H1 (cell line): ENCODE data around the gene TSPAN15. TPM values are rescaled to one million over a fixed set of nuclear protein-coding genes. Genes with fewer than 3 reads are reported as not detected.

ENCODE experiments used
- CTCF ChIA-PET: fragments of 300-600 bp; sonication (Branson Sonifier 250); formaldehyde crosslinking; loops from one replicate; lab custom pipeline; 2021; ENCODE audit not compliant: partially characterized antibody; lab: Charles Lee
- POLR2A ChIA-PET: fragments of 300-600 bp; sonication (Branson Sonifier 250); formaldehyde crosslinking; loops from one replicate; lab custom pipeline; 2021; ENCODE audit warnings: inconsistent platforms; ENCODE audit not compliant: partially characterized antibody; lab: Charles Lee
- DNase-seq, 2 experiments: peaks; one replicate each; pipeline versions ENCODE4 v3.0.0 to v3.0.0-alpha.2; 2010 to 2022; ENCODE audit warnings: low spot score in 2 of 2, low read depth in 1 of 2, mixed read lengths in 1 of 2
- FAIRE-seq: peaks from 2 replicates; lab custom pipeline; 2011; peaks lifted over from hg19 to GRCh38; lab: Jason Lieb, UNC
- H2AFZ ChIP-seq: 2 replicates; pipeline ENCODE4 v1.8.1; 2012; ENCODE audit warnings: low read length, inconsistent platforms
- H2AK5ac ChIP-seq: 2 replicates; pipeline ENCODE4 v1.6.1; 2013; ENCODE audit warnings: low read depth, low read length
- H2BK120ac ChIP-seq: replicated peaks from 2 replicates; pipeline ENCODE3; 2013; ENCODE audit warnings: low read depth, low read length, inconsistent platforms
- H2BK12ac ChIP-seq: 2 replicates; pipeline ENCODE4 v1.6.1; 2013; ENCODE audit warnings: low read depth, low read length
- H2BK15ac ChIP-seq: 2 replicates; pipeline ENCODE4 v1.6.1; 2013; ENCODE audit warnings: low read length
- H2BK20ac ChIP-seq: 2 replicates; pipeline ENCODE4 v1.6.1; 2013; ENCODE audit warnings: low read length
- H2BK5ac ChIP-seq: 2 replicates; pipeline ENCODE4 v1.6.1; 2013; ENCODE audit warnings: low read depth, low read length
- H3K14ac ChIP-seq: 2 replicates; pipeline ENCODE4 v1.6.1; 2013; ENCODE audit warnings: inconsistent platforms; ENCODE audit not compliant: insufficient read length
- H3K18ac ChIP-seq: 2 replicates; pipeline ENCODE4 v1.6.1; 2013; ENCODE audit warnings: low read length; ENCODE audit errors: extremely low read depth
- H3K23ac ChIP-seq: 2 replicates; pipeline ENCODE4 v1.6.1; 2013; ENCODE audit warnings: inconsistent platforms; ENCODE audit not compliant: insufficient read length
- H3K23me2 ChIP-seq: 2 replicates; pipeline ENCODE4 v1.6.1; 2013; ENCODE audit warnings: low read depth, low read length
- H3K27ac ChIP-seq: 2 replicates; pipeline ENCODE4 v1.6.1; 2011; ENCODE audit warnings: low read depth, low read length, inconsistent platforms
- H3K27me3 ChIP-seq, 4 experiments: replicated peaks in 1 of 4; 1 replicate in 1 of 4; 2 replicates in 3 of 4; pipeline versions ENCODE4 v1.6.1 to v1.8.1; 2011 to 2013; ENCODE audit warnings: low read length in 3 of 4, mild to moderate bottlenecking in 3 of 4, inconsistent platforms in 2 of 4, mixed read lengths in 2 of 4, moderate library complexity in 1 of 4; ENCODE audit not compliant: control insufficient read depth in 3 of 4, insufficient read depth in 3 of 4; ENCODE audit errors: extremely low read depth in 1 of 4
- H3K36me3 ChIP-seq, 4 experiments: 2 replicates each; pipeline versions ENCODE4 v1.6.1 to v1.8.1; 2011 to 2013; ENCODE audit warnings: mild to moderate bottlenecking in 4 of 4, low read length in 3 of 4, moderate library complexity in 2 of 4, control low read depth in 1 of 4, inconsistent platforms in 1 of 4; ENCODE audit not compliant: insufficient read depth in 4 of 4, control insufficient read depth in 2 of 4
- H3K4ac ChIP-seq: replicated peaks from 2 replicates; pipeline ENCODE3; 2013; ENCODE audit warnings: low read length, low read depth, mixed read lengths, inconsistent platforms; ENCODE audit not compliant: insufficient read length
- H3K4me1 ChIP-seq, 4 experiments: replicated peaks in 1 of 4; 1 replicate in 1 of 4; 2 replicates in 3 of 4; pipeline versions ENCODE4 v1.6.1 to v1.8.1; 2011 to 2013; ENCODE audit warnings: low read length in 3 of 4, inconsistent platforms in 2 of 4, mixed read lengths in 1 of 4; ENCODE audit not compliant: insufficient read depth in 4 of 4, control insufficient read depth in 3 of 4
- H3K4me2 ChIP-seq, 2 experiments: 2 replicates each; pipeline versions ENCODE4 v1.6.1 to v1.8.1; 2011 to 2013; ENCODE audit warnings: low read depth in 2 of 2, low read length in 2 of 2, control low read depth in 1 of 2, inconsistent platforms in 1 of 2, mild to moderate bottlenecking in 1 of 2; ENCODE audit not compliant: insufficient read depth in 1 of 2
- H3K4me3 ChIP-seq, 4 experiments: fragments of 200-600, 300-600 bp in 1 of 4; sonication (generic), shearing (Covaris generic), sonication (Bioruptor Twin) in 1 of 4; 2 replicates each; pipeline versions ENCODE4 v1.5.1 to v1.8.1; 2011 to 2016; ENCODE audit warnings: low read length in 4 of 4, low read depth in 3 of 4, control low read depth in 2 of 4, inconsistent platforms in 2 of 4, mild to moderate bottlenecking in 2 of 4, mixed read lengths in 1 of 4, moderate library complexity in 1 of 4; ENCODE audit not compliant: insufficient read depth in 2 of 4; ENCODE audit errors: extremely low read depth in 1 of 4
- H3K56ac ChIP-seq: replicated peaks from 2 replicates; pipeline ENCODE3; 2013; ENCODE audit warnings: low read depth, mild to moderate bottlenecking, mixed read lengths, low read length, inconsistent platforms; ENCODE audit not compliant: insufficient read length
- H3K79me1 ChIP-seq: 2 replicates; pipeline ENCODE4 v1.6.1; 2013; ENCODE audit warnings: low read depth, low read length, control low read depth
- H3K79me2 ChIP-seq, 2 experiments: 2 replicates each; pipeline versions ENCODE4 v1.6.1 to v1.8.1; 2012 to 2013; ENCODE audit warnings: low read length in 2 of 2, mild to moderate bottlenecking in 2 of 2, inconsistent platforms in 1 of 2; ENCODE audit not compliant: insufficient read depth in 2 of 2, control insufficient read depth in 1 of 2
- H3K9ac ChIP-seq, 4 experiments: replicated peaks in 1 of 4; 1 replicate in 1 of 4; 2 replicates in 3 of 4; pipeline versions ENCODE4 v1.6.1 to v1.8.1; 2011 to 2013; ENCODE audit warnings: low read depth in 3 of 4, low read length in 3 of 4, control low read depth in 2 of 4, mild to moderate bottlenecking in 2 of 4, moderate library complexity in 2 of 4, inconsistent platforms in 1 of 4; ENCODE audit errors: extremely low read depth in 1 of 4
- H3K9me3 ChIP-seq, 2 experiments: 2 replicates each; pipeline versions ENCODE4 v1.6.1 to v1.8.1; 2012 to 2013; ENCODE audit warnings: mild to moderate bottlenecking in 2 of 2, moderate library complexity in 2 of 2, control low read depth in 1 of 2, inconsistent platforms in 1 of 2, low read depth in 1 of 2, low read length in 1 of 2, mixed read lengths in 1 of 2; ENCODE audit not compliant: insufficient read depth in 2 of 2
- H4K20me1 ChIP-seq, 2 experiments: replicated peaks in 1 of 2; 2 replicates each; pipeline versions ENCODE3 to v1.8.1; 2011 to 2013; ENCODE audit warnings: inconsistent platforms in 2 of 2, low read length in 2 of 2, mild to moderate bottlenecking in 1 of 2; ENCODE audit not compliant: insufficient read depth in 2 of 2, control insufficient read depth in 1 of 2
- H4K5ac ChIP-seq: 2 replicates; pipeline ENCODE4 v1.6.1; 2013; ENCODE audit warnings: low read length, low read depth, mixed read lengths, inconsistent platforms; ENCODE audit not compliant: insufficient read length
- H4K8ac ChIP-seq: 2 replicates; pipeline ENCODE4 v1.8.0; 2013; ENCODE audit warnings: mild to moderate bottlenecking, moderate library complexity, low read length, inconsistent platforms; ENCODE audit not compliant: insufficient read depth; ENCODE audit errors: extremely low read depth
- H4K91ac ChIP-seq: replicated peaks from 2 replicates; pipeline ENCODE3; 2013; ENCODE audit warnings: low read length, mixed read lengths, inconsistent platforms; ENCODE audit not compliant: insufficient read length
- GABPA ChIP-seq: IDR thresholded peaks from 2 replicates; pipeline ENCODE4 v1.6.1; 2011; ENCODE audit warnings: mild to moderate bottlenecking, low read length, moderate library complexity, borderline replicate concordance; ENCODE audit not compliant: insufficient read depth
- KDM4A ChIP-seq: IDR thresholded peaks from one replicate; pipeline ENCODE4 v1.7.1; 2012; ENCODE audit warnings: low read depth, mild to moderate bottlenecking, moderate library complexity, low read length, inconsistent platforms; ENCODE audit not compliant: severe bottlenecking
- SIRT6 ChIP-seq: IDR thresholded peaks from one replicate; pipeline ENCODE4 v1.7.1; 2012; ENCODE audit warnings: low read length, inconsistent platforms
- WGBS, 2 experiments: shearing (Covaris generic) in 1 of 2; methylation state at CpG; one replicate each; pipeline versions ENCODE4 v1.1.6 to v1.1.7; 2013 to 2015; ENCODE audit warnings: low lambda C conversion rate in 2 of 2, mixed read lengths in 2 of 2, inconsistent platforms in 1 of 2, low coverage in 1 of 2, missing lambda C conversion rate in 1 of 2; ENCODE audit not compliant: insufficient replicate concordance in 2 of 2, insufficient coverage in 1 of 2, insufficient read length in 1 of 2; ENCODE audit errors: extremely low coverage in 1 of 2, missing lambda C conversion rate in 1 of 2; 5-methylcytosine and 5-hydroxymethylcytosine counted together
- polyA plus RNA-seq, 7 experiments: library from polyadenylated mRNA; depleted of rRNA in 3 of 7; stranded (reverse) in 5 of 7; unstranded in 2 of 7; fragments of >200 nt in 5 of 7; fragments of 200-250 nt in 2 of 7; gene quantifications; 1 replicate in 5 of 7; 2 replicates in 1 of 7; 4 replicates in 1 of 7; pipeline versions ENCODE4 v1.2.1 to v1.2.3, GENCODE V29; 2011 to 2013; ENCODE audit warnings: missing spikeins in 2 of 7, mixed read lengths in 2 of 7
- total RNA-seq: library from RNA; stranded (reverse); fragmentation: NEBNext Ultra II Directional; extraction: Animal tissue kit (Norgen Biotek cat#: 25700); gene quantifications from 2 replicates; pipeline ENCODE4 v1.2.1, GENCODE V29; 2021

TSPAN15 gene
- total and polyA plus RNA-seq, 2 of the 8 experiments (the other 6 are each of a cell fraction or from before 2014, with no cell fraction given): 9.7 to 20.0 TPM

DNA sequence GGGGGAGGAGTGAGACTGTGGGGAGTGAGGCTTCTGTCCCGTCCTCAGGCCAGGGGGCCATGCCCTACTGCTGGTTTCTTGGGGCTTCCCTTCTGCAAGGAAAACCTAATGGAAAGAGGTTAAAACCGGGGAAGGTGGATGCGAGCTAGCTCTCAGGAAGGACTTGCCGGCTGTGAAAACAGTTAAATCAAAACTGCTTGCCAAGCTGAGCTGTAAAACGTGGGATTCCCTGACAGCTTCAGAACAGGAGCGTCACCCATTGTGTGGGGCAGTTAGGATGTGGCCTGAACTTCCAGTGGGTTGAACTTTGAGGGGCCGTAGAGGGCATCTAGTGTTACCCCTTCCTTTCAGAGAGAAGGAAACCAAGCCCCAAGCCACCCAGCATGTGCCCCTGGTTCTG lies 13.1 kb downstream of the TSPAN15 start:
- Histone ChIP-seq H3K36me3 (no peaks in the 10 kb centered on the region), H2BK120ac (no peak overlapping the region), H3K23ac (no peak overlapping the region), H3K18ac (no peak overlapping the region; the same call in 1 of the 2 replicates), H3K27me3 (no peaks in the 10 kb centered on the region), H4K91ac (no peak overlapping the region), H2AFZ (no peak overlapping the region), H3K4ac (no peak overlapping the region), H4K20me1 (no peaks in the 10 kb centered on the region), H3K79me2 (no peaks in the 10 kb centered on the region), H3K4me2 (no peak overlapping the region), H3K27ac (no peak overlapping the region), H3K4me3 (no peak overlapping the region), H3K4me1 (peaks cover 0 to 5% (median 0%) of the 10 kb centered on the region in 4 experiments; a peak in 3 of 7 replicates), H3K56ac (no peak overlapping the region), H3K79me1 (no peaks in the 10 kb centered on the region), H2AK5ac (no peak overlapping the region), H4K5ac (no peak overlapping the region), H2BK5ac (no peak overlapping the region), H2BK20ac (no peak overlapping the region), H2BK12ac (no peak overlapping the region), H3K9ac (no peak overlapping the region), H3K9me3 (no peaks in the 10 kb centered on the region), H3K14ac (no peak overlapping the region), H2BK15ac (no peak overlapping the region), H4K8ac (no peak overlapping the region), H3K23me2 (no peaks in the 10 kb centered on the region)
- CTCF ChIA-PET: interaction anchor here (0.9 to 9.5 kb wide), 4 partner anchors 15 to 173 kb away, joined by 3 to 92 read pairs (median 8); partner anchors contain the start of gene TSPAN15
- no peak for DNase-seq
- TF ChIP-seq KDM4A: no peak
- no peak for TF ChIP-seq SIRT6
- no peak for TF ChIP-seq GABPA
- POLR2A ChIA-PET: no interaction called here
- no peak for FAIRE-seq
- 92% methylated on average over 5 of the region's 7 CpGs; no CpG with 5 or more reads in 1 of the 2 experiments for WGBS, 2 experiments
